GOT3 (cell line): ENCODE data around the gene C4orf54.

Experiments
- DNase-seq: peaks from one replicate; lab custom pipeline; 2025; ENCODE audit warnings: mixed read lengths; lab: John Stamatoyannopoulos, UW

The C4orf54 gene

DNA sequence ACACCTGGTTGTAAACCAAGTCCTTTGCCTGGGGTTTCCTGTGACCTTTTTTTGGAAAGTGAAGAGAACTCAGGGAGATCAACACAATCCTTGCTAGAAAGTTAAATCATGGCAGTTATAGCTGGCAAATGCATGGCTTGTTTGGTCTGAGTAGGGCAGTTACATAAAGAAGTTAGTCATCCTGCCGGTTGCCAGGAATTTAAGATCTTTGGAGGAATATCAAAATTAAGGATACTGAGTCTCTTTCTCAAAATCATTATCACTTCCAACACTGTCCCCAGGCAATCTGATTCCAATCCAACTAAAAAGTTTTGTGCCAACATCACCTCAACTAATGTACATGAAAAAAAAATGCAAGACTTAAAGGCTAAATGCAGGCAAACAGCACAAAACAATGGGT, 40.3 kb downstream of the C4orf54 start:
- DNase-seq, result no peak

DNA sequence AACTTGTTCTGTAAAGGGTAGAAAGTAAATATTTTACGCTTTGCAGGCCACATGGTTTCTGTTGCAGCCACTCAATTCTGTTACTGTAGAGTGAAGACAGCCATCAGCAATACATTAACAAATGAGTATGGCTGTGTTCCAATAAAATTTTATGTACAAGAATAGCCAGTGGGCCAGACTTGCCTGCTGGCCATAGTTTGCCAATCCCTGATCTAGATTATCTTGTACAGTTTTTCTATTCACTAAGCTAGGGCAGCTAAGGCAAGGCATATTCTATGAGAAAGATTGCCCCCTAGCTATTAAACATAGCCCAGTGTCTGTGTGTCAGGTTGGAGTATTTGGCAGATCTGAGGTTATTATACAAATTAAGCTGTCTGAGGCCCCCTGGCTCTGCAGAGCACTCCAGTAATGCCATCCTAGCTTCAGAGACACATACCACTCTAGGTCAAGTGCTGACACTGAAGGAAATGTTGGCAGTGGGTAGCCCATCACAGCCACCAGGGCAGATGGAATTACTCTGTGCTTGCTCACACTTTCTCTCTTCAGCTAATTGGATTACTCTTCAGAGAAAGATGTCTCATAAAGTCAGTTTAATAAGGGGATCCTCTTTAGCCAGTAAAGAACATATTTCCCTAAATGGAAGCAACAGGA, 42.3 kb downstream of the C4orf54 start:
- no peak for DNase-seq

GRCh38 chr4:99614491-99614890, 43.1 kb downstream of the C4orf54 start:
- no peak for DNase-seq

GRCh38 chr4:99612704-99613103, 44.9 kb downstream of the C4orf54 start:
- no peak for DNase-seq

- DNase-seq, result no peak
Measured at GRCh38 chr4:99612281-99612680, 45.3 kb downstream of the C4orf54 start.

GRCh38 chr4:99610605-99611175, 46.9 kb downstream of the C4orf54 start:
- no peak for DNase-seq

DNA sequence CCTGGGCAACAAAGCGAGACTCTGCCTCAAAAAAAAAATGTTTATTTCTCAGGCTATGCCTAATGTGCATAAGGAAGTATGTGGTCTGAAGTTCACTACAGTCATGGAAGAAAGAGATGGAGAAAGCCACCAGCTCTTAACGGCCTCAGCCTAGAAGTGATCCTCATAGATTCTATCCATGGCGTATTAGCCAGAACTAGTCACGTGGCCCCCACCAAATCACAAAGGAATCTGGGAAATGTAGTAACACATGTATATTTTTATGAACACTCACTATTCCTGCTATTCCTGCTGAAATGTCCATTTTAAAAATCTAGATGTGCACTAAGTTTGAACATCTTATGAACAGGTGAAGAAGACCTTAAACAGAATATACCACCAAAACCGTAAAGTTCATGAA, 49.2 kb downstream of the C4orf54 start:
- DNase-seq, result no peak
